CD4-positive, CD25-positive, alpha-beta regulatory T cell (primary cell): ENCODE results near the gene NEDD9. TPM values are rescaled to one million over a fixed set of nuclear protein-coding genes. Genes with fewer than 3 reads are reported as not detected.

Source experiments
- ATAC-seq, 2 donors: fragments of 150-1000 bp; cut with Tn5 transposase; one replicate each; pipeline ENCODE4 v1.10.0; 2021; ENCODE audit warnings: low read depth in 2 of 2, moderate number of reproducible peaks in 2 of 2, moderate library complexity in 1 of 2
- DNase-seq, 3 donors: peaks; one replicate each; pipeline versions ENCODE4 v3.0.0 to v3.0.0-alpha.2; 2012 to 2022; ENCODE audit warnings: mixed read lengths in 1 of 3
- H3K27ac ChIP-seq: one replicate; pipeline ENCODE4 v1.7.0; 2013; ENCODE audit warnings: mild to moderate bottlenecking, low read length; ENCODE audit not compliant: insufficient read depth, poor library complexity, severe bottlenecking
- H3K27me3 ChIP-seq: one replicate; pipeline ENCODE4 v1.7.0; 2013; ENCODE audit warnings: low read length; ENCODE audit not compliant: control insufficient read depth, insufficient read depth
- H3K36me3 ChIP-seq: one replicate; pipeline ENCODE4 v1.7.0; 2013; ENCODE audit warnings: mild to moderate bottlenecking, low read length, moderate library complexity; ENCODE audit not compliant: control insufficient read depth, insufficient read depth
- H3K4me1 ChIP-seq: 2 replicates; pipeline ENCODE4 v1.7.0; 2013; ENCODE audit warnings: mild to moderate bottlenecking, low read length; ENCODE audit not compliant: insufficient read depth, control insufficient read depth, poor library complexity, severe bottlenecking
- H3K4me3 ChIP-seq: one replicate; pipeline ENCODE4 v1.7.0; 2013; ENCODE audit warnings: low read depth, mild to moderate bottlenecking, low read length, moderate library complexity
- H3K9me3 ChIP-seq, 2 experiments: 1 replicate in 1 of 2; 2 replicates in 1 of 2; pipeline ENCODE4 v1.7.0; 2013; ENCODE audit warnings: low read length in 2 of 2, mild to moderate bottlenecking in 1 of 2, moderate library complexity in 1 of 2; ENCODE audit not compliant: control insufficient read depth in 2 of 2
- H3K27ac Mint-ChIP-seq, 3 donors: one replicate each; pipeline ENCODE4 v1.8.0; 2020 to 2022; ENCODE audit warnings: mild to moderate bottlenecking in 3 of 3, mixed read lengths in 3 of 3, moderate library complexity in 2 of 3
- H3K27me3 Mint-ChIP-seq: one replicate; pipeline ENCODE4 v1.8.0; 2022; ENCODE audit warnings: mild to moderate bottlenecking, mixed read lengths
- H3K36me3 Mint-ChIP-seq: one replicate; pipeline ENCODE4 v1.8.0; 2020; ENCODE audit warnings: mixed read lengths
- H3K4me1 Mint-ChIP-seq, 4 donors: one replicate each; pipeline ENCODE4 v1.8.0; 2020 to 2022; ENCODE audit warnings: mixed read lengths in 4 of 4, mild to moderate bottlenecking in 1 of 4
- H3K4me3 Mint-ChIP-seq, 4 donors: one replicate each; pipeline ENCODE4 v1.8.0; 2020 to 2022; ENCODE audit warnings: mild to moderate bottlenecking in 4 of 4, mixed read lengths in 4 of 4, moderate library complexity in 3 of 4
- H3K9me3 Mint-ChIP-seq, 7 donors: one replicate each; pipeline ENCODE4 v1.8.0; 2020 to 2022; ENCODE audit warnings: mixed read lengths in 7 of 7, mild to moderate bottlenecking in 3 of 7, moderate library complexity in 2 of 7
- polyA plus RNA-seq, 4 donors: library from polyadenylated mRNA; unstranded; fragments of 300-500 nt; fragmentation: Illumina TruSeq; gene quantifications; one replicate each; pipeline ENCODE4 v1.2.3, GENCODE V29; 2021
- total RNA-seq: library from RNA; stranded (reverse); gene quantifications from one replicate; pipeline ENCODE4 v1.2.3, GENCODE V29; 2022

Gene NEDD9
- total and polyA plus RNA-seq, 5 donors from 2014 or later: 18.1 to 104 (median 20.0) TPM

DNA sequence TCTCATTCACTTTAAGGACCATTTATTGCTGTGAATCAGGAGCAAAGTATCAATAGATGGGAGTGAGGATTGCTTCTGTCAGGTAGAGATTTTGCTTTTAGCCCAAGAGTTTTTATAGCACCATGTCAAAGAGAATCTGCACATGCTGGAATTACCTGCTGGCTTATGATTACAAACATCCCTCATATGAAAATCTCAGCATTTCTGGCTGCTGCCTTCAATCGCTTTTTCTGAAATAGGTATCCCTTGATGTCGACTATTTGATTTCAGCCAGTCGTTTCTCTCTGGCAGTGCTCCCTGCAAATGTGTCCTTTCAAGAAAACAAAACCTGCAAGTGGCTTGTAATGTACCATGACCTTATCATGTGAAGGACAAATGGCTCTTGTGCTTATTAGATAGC, 34.5 kb upstream of the NEDD9 start:
- no peak overlapping the region for H3K4me3 ChIP-seq
- ATAC-seq (no peak), DNase-seq (no peak)
- H3K4me1 Mint-ChIP-seq: peaks cover 7 to 17% (median 13%) of the 10 kb centered on the region in 4 donors
- no peak overlapping the region for H3K27ac Mint-ChIP-seq
- no peaks in the 10 kb centered on the region for H3K4me1 ChIP-seq
- H3K27me3 ChIP-seq: no peaks in the 10 kb centered on the region
- H3K36me3 ChIP-seq: no peaks in the 10 kb centered on the region
- H3K9me3 Mint-ChIP-seq: no peaks in the 10 kb centered on the region
- H3K36me3 Mint-ChIP-seq: peaks cover 33% of the 10 kb centered on the region
- no peaks in the 10 kb centered on the region for H3K27me3 Mint-ChIP-seq
- H3K27ac ChIP-seq: no peak overlapping the region
- H3K9me3 ChIP-seq: no peaks in the 10 kb centered on the region
- H3K4me3 Mint-ChIP-seq: no peak overlapping the region

DNA sequence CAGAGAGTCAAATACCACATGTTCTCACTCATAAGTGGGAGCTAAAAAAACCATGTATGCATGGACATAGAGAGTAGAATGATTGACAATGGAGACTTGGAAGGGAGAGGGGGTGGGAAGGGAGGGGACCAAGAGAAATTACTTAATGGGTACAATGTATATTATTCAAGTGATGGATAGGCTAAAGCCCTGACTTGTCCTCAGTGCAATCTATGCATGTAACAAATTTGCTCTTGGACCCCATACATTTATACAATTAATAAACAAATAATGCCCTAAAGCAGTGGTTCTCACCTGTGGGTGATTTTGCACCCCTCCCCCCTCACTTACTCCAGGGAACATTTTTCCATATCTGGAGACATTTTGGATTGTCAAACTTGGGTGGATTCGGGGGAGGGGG, 33.5 kb upstream of the NEDD9 start:
- H3K4me1 Mint-ChIP-seq: peaks cover 12 to 23% (median 17%) of the 10 kb centered on the region in 4 donors
- no peak overlapping the region for H3K4me3 Mint-ChIP-seq
- H3K9me3 Mint-ChIP-seq: no peaks in the 10 kb centered on the region
- peaks cover 29% of the 10 kb centered on the region for H3K36me3 Mint-ChIP-seq
- no peaks in the 10 kb centered on the region for H3K36me3 ChIP-seq
- no peak overlapping the region for H3K27ac ChIP-seq
- H3K27ac Mint-ChIP-seq: peak overlapping the region in 1 of 3 donors; percentile 50
- no peaks in the 10 kb centered on the region for H3K27me3 Mint-ChIP-seq
- no peaks in the 10 kb centered on the region for H3K4me1 ChIP-seq
- no peaks in the 10 kb centered on the region for H3K27me3 ChIP-seq
- ATAC-seq (no peak), DNase-seq (no peak)
- no peaks in the 10 kb centered on the region for H3K9me3 ChIP-seq
- no peak overlapping the region for H3K4me3 ChIP-seq

DNA sequence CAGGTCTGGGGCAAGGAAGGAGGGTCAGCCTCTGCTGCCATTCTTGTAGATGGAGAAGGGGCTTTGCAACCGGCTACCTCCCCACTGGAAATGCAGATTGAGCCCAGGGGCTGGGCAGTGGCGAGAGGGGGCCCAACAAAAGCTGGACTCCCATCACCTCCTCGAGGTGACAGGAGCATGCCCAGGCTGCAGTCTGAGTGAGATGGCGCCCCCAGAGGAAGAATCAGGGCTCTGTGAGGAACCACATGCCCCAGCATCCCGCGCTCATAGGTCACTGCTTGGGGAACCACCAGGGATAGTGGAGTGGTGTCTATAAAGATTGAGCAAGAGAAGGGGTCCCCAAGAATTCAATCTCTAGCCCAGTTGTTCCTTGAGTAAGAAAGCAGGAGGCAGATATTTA, 31.6 kb upstream of the NEDD9 start:
- DNase-seq (no peak), ATAC-seq (no peak)
- Mint-ChIP-seq H3K4me1 (peaks cover 9 to 41% (median 27%) of the 10 kb centered on the region in 4 donors), H3K27ac (no peak overlapping the region), H3K4me3 (no peak overlapping the region), H3K27me3 (no peaks in the 10 kb centered on the region), H3K9me3 (no peaks in the 10 kb centered on the region), H3K36me3 (peaks cover 26% of the 10 kb centered on the region)
- Histone ChIP-seq H3K4me3 (no peak overlapping the region), H3K27ac (no peak overlapping the region), H3K36me3 (no peaks in the 10 kb centered on the region), H3K9me3 (no peaks in the 10 kb centered on the region), H3K4me1 (peaks cover 3% of the 10 kb centered on the region), H3K27me3 (no peaks in the 10 kb centered on the region)

DNA sequence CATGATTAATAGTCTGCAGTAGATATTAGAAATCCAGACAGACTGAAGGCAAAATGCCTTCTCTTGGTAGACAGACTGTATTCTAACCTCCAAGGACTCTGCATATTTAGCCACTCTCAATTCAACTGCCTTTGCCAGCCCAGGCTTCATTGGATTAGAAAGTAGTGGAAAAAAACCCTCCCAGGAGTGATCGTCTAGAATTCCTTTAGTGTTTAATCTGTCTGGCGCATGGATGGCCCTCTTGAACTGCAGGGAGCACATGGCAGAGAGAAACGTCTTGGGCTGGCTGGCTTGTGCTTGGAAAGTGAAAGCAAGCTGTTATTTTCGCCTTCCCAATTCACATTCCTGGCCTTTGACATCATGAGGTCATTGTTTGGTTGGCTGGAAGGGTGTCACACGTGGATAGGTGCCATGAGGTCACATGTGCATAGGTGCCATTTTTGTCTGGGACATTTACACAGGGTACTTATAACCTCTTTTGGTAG, 30.9 kb upstream of the NEDD9 start:
- Mint-ChIP-seq H3K27me3 (no peaks in the 10 kb centered on the region), H3K9me3 (no peaks in the 10 kb centered on the region), H3K4me1 (peaks cover 14 to 49% (median 33%) of the 10 kb centered on the region in 4 donors), H3K4me3 (no peak overlapping the region), H3K27ac (peak overlapping the region in 2 of 3 donors; percentile 0 to 1), H3K36me3 (peaks cover 26% of the 10 kb centered on the region)
- no peaks in the 10 kb centered on the region for H3K27me3 ChIP-seq
- H3K9me3 ChIP-seq: no peaks in the 10 kb centered on the region
- H3K36me3 ChIP-seq: no peaks in the 10 kb centered on the region
- no peak overlapping the region for H3K4me3 ChIP-seq
- H3K4me1 ChIP-seq: peaks cover 10% of the 10 kb centered on the region
- DNase-seq (no peak), ATAC-seq (no peak)
- H3K27ac ChIP-seq: no peak overlapping the region

DNA sequence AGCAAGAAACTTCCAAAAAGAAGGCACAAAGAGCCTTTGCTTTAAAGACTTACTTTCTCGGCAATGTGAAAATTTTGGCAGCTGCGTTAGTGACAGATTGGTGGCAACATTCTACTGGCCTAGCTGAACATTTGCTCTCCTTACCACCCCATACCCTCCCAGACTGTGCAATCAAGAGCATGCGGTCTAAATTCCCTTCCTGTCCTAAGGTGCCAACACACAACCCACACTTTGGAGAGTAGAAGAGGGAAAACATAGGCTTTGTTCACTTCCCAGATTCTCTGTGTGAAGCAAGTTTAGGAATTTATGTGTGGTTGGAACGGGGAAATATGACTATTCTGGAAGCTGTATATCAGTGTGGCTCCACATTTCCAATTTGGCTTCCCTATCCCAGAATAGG, 29.8 kb upstream of the NEDD9 start:
- Histone ChIP-seq H3K36me3 (no peaks in the 10 kb centered on the region), H3K4me3 (no peak overlapping the region), H3K27me3 (no peaks in the 10 kb centered on the region), H3K4me1 (peaks cover 21% of the 10 kb centered on the region), H3K9me3 (no peaks in the 10 kb centered on the region), H3K27ac (no peak overlapping the region)
- no peaks in the 10 kb centered on the region for H3K9me3 Mint-ChIP-seq
- H3K4me1 Mint-ChIP-seq: peaks cover 21 to 59% (median 43%) of the 10 kb centered on the region in 4 donors
- no peak for ATAC-seq
- H3K36me3 Mint-ChIP-seq: peaks cover 26% of the 10 kb centered on the region
- peak overlapping the region in 1 of 4 donors; percentile 29 for H3K4me3 Mint-ChIP-seq
- no peaks in the 10 kb centered on the region for H3K27me3 Mint-ChIP-seq
- DNase-seq: no peak
- no peak overlapping the region for H3K27ac Mint-ChIP-seq

DNA sequence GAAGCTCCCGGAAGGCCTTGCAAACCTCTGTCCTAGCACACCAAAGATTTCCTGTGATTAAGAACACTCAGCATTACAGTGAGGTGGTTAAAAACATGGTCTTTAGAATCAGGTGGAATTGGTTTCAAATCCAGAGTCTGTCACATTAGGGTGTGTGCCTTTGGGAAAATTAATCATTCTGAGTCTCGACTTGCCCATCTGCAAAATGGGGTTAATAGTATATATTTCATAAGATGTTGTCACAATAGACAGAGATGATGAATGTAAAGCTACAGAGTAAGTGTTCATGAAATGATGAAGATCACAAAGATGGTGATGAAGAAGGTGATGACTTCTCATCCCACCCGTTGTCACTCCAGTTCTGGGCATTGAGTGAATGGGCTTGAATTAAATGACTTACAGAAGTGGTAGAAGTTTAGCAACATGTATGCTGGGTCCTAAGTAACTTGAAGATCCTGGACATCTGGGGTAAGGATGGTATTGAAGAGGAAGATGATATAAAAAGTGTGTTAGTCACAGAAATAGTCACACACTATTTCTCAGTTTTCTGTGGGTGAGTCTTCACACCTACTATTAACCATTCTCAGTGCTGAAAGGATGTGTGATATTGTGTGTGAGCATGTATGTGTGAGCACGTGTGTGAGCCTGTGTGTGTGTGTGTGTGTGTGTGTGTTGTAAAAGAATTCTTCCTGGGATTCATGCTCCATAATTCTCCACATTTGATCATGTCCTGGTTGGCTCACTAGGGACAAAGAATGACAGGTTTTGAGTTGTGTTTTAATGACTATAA, 28.0 kb upstream of the NEDD9 start:
- Histone ChIP-seq H3K4me3 (no peak overlapping the region), H3K4me1 (peaks cover 27% of the 10 kb centered on the region), H3K27me3 (no peaks in the 10 kb centered on the region), H3K36me3 (no peaks in the 10 kb centered on the region), H3K27ac (no peak overlapping the region), H3K9me3 (no peaks in the 10 kb centered on the region)
- Mint-ChIP-seq H3K9me3 (no peaks in the 10 kb centered on the region), H3K27me3 (no peaks in the 10 kb centered on the region), H3K4me3 (peak overlapping the region in 1 of 4 donors; percentile 19), H3K4me1 (peaks cover 21 to 73% (median 46%) of the 10 kb centered on the region in 4 donors), H3K36me3 (peaks cover 24% of the 10 kb centered on the region), H3K27ac (peak overlapping the region; percentile 43 to 84 (median 44))
- ATAC-seq (no peak), DNase-seq (no peak)

DNA sequence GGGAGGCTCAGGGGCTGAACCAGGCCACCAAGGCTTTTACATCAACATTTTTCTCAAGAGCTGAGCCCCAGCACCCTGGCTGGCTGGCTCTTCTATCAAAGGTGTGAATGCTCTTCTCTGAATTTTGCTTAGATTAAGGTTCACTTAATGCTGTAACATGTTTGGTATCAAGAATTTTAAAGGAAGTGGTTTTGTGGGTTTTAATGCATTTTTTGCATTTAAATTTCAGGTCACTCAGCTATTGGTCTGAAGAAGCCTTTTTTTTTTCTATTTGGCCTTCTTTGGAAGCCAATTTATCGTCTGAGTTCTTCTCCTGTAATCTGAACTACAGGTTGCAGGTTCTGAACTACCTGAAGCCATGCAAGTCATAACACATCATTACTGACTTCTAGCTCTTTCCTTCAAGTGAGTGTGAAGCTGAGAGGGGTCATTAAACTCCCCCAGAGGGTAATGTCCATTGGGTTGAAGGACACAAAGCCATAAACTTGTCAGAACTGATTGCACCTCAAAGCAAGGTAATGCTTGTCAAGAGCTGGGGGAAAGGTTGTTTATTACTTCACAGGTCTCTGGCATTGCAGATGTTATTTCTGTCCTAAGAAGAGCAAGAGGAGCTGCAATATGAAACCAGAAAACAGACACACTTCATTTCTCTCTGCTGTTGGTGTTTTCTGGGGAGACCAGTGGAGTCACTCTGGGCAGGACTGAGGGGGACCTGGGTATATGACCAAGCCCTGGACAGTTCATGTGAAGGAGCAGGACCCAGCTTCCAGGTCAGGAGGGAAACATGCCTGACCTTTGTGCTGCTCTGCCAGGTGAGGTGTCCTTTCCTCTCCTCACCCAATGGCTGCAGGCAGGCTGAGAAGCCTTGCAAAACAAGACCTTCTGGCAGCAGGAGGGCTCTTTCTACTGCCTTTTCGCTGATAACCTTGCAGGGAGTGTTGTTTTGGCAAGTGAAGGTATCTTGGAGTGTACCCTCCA, 26.1 kb upstream of the NEDD9 start:
- Mint-ChIP-seq H3K9me3 (no peaks in the 10 kb centered on the region), H3K36me3 (peaks cover 20% of the 10 kb centered on the region), H3K4me1 (peaks cover 21 to 69% (median 45%) of the 10 kb centered on the region in 4 donors), H3K27ac (peak overlapping the region; percentile 87 to 96 (median 89)), H3K27me3 (no peaks in the 10 kb centered on the region), H3K4me3 (peak overlapping the region; percentile 17 to 73 (median 66))
- H3K4me3 ChIP-seq: peak overlapping the region; percentile 71
- H3K27ac ChIP-seq: peak overlapping the region; percentile 69
- no peaks in the 10 kb centered on the region for H3K27me3 ChIP-seq
- peaks cover 27% of the 10 kb centered on the region for H3K4me1 ChIP-seq
- H3K9me3 ChIP-seq: no peaks in the 10 kb centered on the region
- ATAC-seq (peak; percentile 89 to 90), DNase-seq (peak in 2 of 3 donors; percentile 64 to 92)
- no peaks in the 10 kb centered on the region for H3K36me3 ChIP-seq
